Ishikawa (cell line): ENCODE measurements around the gene SALL1.

Experiments
- EP300 ChIP-seq: IDR thresholded peaks from 2 replicates; pipeline ENCODE4 v1.6.1; 2012; ENCODE audit warnings: borderline replicate concordance
- RAD21 ChIP-seq: IDR thresholded peaks from 2 replicates; pipeline ENCODE4 v1.6.1; 2012; ENCODE audit warnings: low read depth
- TAF1 ChIP-seq: IDR thresholded peaks from 2 replicates; pipeline ENCODE4 v1.6.1; 2012; ENCODE audit warnings: low read depth, mild to moderate bottlenecking
- YY1 ChIP-seq: IDR thresholded peaks from 2 replicates; pipeline ENCODE4 v1.6.1; 2012; ENCODE audit warnings: low read depth
- TF ChIP-seq, protein P1 (sequence below): IDR thresholded peaks from 2 replicates; pipeline ENCODE4 v1.6.1; 2012
- TF ChIP-seq, protein P2 (sequence below): IDR thresholded peaks from 2 replicates; pipeline ENCODE4 v1.6.1; 2012; ENCODE audit warnings: low read depth, mild to moderate bottlenecking

DNA sequence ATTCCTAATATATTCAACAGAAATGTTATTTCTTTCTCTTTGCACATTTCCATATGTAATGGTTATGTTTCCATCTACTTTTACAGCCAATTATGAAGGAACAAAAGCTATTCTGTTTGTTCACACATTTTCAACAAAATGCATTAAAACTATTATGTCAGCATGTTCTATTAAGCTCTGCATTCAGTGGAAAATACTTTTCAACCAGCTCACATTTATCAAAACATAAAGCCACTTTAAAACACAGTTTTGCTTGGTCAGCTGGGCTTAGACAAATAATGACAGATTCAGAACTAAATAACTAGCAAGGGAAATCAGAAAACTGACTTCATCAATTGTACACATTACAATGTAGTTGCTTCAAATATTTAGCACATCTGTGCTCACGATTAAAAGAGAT, 6.9 kb downstream of the SALL1 start:
- TF ChIP-seq, protein P1, sequence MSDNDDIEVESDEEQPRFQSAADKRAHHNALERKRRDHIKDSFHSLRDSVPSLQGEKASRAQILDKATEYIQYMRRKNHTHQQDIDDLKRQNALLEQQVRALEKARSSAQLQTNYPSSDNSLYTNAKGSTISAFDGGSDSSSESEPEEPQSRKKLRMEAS = no peak
- TF ChIP-seq EP300 (no peak), TAF1 (no peak), RAD21 (no peak), YY1 (no peak)
- TF ChIP-seq, protein P2, sequence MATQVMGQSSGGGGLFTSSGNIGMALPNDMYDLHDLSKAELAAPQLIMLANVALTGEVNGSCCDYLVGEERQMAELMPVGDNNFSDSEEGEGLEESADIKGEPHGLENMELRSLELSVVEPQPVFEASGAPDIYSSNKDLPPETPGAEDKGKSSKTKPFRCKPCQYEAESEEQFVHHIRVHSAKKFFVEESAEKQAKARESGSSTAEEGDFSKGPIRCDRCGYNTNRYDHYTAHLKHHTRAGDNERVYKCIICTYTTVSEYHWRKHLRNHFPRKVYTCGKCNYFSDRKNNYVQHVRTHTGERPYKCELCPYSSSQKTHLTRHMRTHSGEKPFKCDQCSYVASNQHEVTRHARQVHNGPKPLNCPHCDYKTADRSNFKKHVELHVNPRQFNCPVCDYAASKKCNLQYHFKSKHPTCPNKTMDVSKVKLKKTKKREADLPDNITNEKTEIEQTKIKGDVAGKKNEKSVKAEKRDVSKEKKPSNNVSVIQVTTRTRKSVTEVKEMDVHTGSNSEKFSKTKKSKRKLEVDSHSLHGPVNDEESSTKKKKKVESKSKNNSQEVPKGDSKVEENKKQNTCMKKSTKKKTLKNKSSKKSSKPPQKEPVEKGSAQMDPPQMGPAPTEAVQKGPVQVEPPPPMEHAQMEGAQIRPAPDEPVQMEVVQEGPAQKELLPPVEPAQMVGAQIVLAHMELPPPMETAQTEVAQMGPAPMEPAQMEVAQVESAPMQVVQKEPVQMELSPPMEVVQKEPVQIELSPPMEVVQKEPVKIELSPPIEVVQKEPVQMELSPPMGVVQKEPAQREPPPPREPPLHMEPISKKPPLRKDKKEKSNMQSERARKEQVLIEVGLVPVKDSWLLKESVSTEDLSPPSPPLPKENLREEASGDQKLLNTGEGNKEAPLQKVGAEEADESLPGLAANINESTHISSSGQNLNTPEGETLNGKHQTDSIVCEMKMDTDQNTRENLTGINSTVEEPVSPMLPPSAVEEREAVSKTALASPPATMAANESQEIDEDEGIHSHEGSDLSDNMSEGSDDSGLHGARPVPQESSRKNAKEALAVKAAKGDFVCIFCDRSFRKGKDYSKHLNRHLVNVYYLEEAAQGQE = no peak
